ENCODE results near the gene PHRF1.

PHRF1 gene, protein sequence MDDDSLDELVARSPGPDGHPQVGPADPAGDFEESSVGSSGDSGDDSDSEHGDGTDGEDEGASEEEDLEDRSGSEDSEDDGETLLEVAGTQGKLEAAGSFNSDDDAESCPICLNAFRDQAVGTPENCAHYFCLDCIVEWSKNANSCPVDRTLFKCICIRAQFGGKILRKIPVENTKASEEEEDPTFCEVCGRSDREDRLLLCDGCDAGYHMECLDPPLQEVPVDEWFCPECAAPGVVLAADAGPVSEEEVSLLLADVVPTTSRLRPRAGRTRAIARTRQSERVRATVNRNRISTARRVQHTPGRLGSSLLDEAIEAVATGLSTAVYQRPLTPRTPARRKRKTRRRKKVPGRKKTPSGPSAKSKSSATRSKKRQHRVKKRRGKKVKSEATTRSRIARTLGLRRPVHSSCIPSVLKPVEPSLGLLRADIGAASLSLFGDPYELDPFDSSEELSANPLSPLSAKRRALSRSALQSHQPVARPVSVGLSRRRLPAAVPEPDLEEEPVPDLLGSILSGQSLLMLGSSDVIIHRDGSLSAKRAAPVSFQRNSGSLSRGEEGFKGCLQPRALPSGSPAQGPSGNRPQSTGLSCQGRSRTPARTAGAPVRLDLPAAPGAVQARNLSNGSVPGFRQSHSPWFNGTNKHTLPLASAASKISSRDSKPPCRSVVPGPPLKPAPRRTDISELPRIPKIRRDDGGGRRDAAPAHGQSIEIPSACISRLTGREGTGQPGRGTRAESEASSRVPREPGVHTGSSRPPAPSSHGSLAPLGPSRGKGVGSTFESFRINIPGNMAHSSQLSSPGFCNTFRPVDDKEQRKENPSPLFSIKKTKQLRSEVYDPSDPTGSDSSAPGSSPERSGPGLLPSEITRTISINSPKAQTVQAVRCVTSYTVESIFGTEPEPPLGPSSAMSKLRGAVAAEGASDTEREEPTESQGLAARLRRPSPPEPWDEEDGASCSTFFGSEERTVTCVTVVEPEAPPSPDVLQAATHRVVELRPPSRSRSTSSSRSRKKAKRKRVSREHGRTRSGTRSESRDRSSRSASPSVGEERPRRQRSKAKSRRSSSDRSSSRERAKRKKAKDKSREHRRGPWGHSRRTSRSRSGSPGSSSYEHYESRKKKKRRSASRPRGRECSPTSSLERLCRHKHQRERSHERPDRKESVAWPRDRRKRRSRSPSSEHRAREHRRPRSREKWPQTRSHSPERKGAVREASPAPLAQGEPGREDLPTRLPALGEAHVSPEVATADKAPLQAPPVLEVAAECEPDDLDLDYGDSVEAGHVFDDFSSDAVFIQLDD (N-terminal part only)

DNA sequence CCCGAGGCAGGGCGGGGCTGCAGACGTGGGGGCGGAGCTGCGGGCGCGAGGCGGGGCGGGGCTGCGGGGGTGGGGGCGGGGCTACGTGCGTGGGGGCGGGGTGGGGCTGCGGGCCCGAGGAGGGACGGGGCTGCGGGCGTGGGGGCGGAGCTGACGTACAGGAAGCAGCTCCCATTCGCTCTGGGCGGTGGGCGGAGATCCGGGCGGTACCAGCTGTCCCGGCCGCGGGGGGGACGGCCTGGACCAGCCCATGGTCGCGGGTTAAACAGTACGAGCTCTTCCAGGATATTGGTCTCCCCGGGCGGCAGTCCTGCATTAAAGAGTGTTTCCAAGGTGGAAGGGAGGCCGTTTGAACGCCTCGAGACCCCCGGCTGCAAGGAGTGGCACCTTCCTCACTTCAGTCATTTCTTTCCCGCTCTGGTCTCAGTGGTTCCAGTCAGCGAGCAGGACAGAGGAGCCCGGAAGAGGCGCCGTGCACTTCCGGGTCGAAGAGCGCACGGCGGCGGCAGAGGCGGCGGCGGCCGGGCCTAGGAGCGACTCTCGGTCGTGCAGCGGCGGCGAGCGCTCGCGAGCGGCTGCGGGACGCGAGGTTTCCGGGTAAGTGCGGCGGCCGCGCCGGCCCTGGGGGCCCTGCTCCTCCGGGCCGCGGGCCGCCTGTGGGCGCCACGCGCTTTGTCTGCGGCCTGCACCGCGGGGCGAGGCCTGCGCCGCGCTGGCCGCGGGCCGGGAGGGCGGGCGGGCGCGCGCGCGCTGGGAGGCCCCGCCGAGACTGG is at the start of gene PHRF1:
TSS of gene PHRF1 (plus strand) at position 475 of the 773 bp plus-strand sequence. CDS start 5,043 bp downstream, outside the sequence.
- peak; percentile 79 for DNase-seq

DNA sequence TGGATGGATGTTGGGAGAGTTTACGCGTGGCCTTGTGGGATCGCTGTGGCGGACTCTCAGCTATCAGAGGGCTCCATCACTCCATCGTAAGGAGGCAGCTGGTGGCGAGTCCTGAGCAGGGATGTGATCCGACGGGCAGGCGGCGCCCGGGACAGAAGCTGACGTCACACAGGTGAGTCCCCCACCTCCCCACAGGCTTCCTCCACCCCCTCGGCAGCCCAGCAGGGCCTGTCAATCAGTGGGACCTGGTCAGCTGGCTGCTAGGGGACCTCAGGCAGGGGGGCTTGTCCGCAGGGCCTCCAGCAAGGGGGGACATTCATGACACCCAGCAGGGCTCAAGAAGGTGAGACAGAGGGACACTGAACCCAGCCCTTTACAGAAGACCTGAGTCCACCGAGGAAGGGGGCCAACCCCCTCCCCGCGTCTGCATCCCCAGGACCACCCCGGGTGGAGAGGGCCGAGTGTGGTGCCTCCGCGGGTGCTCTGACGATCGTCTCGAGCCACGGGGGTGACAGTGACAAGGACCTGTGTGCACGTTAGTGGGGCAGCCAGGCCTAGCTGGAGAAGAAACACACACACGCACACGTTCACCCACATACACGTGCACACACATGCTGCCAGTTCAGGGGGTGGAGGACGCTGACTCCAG is 48.0 kb upstream of the PHRF1 start:
- DNase-seq: no peak

DNA sequence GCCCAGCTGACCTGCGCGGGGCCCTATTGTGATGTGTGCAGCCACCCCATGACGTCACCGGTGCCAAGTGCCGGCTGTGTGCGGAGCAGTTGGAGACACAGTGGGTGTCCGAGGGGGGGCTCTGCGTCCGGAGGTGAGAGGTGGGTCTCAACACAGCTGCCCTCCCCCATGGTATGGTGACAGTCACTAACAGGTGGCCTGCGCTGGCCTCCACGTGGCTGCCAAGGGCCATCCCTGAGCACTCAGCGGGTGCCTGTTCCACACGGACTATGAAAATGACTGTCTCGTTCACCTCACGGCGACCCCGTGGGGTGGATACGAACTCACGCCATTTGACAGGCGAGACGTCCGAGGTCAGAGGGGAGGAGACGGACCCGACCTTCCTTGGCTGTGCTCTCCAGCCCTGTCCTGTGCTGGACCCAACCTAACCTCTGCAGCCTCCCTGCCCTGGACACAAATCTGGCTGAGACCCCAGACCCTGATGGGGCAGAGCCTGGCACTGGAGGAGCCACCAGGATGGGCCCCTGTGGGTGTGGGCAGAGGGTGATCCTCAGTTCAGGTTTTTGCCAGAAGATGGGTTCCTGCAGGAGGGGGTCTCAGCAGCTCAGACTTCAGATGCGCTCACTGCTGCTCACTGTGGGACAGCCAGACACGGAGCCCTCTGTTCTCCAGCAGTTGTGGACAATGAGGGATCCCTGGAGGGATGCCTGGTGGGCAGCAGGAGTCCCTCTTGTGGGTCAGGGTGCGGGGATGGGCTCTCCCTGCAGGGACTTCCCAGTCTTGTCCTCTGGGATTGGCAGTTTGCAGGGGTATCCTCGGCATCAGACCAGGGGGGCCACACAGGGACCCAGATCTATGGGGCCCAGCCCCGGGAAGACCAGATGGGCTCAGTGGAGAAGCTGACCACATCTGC is 47.2 kb upstream of the PHRF1 start:
- no peak for DNase-seq

DNA sequence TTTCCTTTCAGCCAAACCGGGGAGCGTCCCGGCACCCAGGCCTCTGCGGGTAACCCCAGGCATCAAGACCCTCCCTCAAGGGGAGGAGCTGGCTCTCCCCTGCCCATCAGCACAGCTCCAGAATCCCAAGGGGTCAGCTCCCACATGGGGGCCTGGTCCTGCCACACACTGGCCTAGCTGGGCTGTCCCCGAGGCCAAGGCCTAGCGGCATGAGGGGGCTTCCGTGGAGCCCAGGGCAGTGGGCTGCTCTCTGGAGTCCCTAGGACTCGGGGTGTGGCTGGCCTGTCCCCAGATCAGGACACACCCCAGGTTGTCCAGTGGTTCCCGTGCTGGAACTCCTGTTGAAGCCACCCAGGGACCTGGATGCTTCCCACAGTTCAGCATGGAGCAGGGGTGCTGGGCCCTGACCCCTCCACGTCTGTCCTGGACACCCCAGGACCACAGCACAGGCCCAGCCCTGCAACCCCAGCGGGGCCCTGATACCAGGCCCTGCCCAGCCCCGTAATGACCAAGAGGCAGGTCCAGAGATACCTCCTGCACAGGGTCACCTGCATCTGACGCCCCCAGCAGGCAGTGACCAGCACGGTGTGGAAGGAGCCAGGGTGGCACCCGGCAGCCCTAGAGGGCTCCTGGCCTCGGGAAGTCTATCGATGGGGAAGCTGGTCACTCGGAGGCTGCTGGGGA is 46.4 kb upstream of the PHRF1 start:
- no peak for DNase-seq

DNA sequence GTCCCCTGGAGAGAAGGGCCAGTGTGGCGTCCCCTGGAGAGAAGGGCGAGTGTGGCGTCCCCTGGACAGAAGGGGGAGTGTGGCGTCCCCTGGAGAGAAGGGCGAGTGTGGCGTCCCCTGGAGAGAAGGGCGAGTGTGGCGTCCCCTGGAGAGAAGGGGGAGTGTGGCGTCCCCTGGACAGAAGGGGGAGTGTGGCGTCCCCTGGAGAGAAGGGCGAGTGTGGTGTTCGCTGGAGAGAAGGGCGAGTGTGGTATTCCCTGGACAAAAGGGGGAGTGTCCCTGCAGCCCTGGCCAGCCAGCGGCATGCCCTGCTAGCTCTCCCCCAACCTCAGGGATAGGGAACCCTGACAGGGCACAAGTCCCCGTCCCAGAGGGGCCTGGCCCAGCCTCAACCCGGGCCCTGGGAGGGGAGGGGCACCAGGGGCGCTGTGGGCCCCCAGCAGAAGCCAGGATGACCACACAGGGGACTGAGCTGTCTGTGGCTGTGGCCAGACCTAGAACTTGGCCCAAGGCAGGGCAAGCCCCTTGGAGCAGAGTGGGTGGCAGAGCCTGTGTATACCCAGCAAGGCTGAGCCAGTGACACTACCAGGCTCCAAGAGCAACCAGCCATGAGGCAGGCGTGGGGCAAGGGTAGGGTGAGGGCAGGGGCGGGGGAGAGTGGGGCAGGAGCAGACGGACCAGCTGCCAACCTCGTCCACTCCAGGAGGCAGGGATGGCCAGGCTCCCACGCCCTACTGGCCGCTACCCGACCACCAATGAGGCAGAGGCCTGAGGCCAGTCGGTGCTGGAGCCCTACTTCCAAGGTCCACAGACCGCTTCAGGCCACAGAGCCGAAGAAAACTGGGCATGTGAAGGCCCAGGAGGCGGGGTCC is 45.1 kb upstream of the PHRF1 start:
- no peak for DNase-seq

DNA sequence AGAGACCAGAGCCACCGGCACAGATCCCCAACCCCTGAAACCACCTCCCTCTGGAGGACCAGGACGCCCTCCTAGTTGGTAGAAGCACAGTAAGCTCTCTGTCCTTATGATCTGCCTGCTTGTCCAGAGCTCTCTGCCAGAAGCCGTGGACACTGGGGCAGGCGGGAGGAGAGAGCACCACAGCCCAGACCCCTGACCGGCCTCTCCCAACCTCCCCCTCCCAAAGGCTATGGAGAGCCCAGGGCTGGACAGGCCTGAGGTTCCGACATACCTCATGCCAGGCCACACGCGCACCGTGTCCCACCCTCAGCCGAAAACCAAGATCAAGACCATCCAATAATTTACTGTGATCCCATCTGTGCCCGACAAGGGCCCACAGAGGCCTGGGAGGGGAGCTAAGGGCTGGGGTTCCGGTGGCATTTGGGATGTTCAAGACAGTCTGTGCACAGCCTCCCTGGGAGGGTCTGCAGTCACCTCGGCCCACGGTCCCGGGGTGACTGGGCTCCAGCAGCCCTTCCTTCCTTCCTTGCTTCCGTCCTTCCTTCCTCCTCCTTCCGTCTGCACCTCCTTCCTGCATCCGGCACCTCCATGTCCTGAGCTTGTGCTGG is 44.2 kb upstream of the PHRF1 start:
- DNase-seq: no peak

DNA sequence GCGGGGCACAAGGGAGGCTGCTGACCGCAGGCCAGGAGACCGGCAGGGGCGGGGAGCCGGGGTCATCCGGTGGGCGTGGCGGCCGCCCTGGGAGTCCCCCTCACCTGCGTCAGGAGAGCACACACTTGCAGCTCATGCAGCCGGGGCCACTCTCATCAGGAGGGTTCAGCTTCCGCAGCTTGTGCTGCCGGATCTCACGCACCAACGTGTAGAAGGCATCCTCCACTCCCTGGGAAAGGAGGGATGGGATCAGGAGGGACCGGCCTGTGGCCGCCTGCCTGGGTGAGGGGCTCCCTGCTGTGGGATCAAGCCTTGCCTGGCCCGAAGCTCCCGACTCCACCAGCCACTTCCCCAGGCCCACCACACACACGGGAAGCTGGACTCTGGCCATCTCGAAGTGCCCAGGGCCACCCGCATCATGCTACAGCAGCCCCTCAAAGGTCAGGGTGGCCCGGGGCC is 43.7 kb upstream of the PHRF1 start:
- no peak for DNase-seq

DNA sequence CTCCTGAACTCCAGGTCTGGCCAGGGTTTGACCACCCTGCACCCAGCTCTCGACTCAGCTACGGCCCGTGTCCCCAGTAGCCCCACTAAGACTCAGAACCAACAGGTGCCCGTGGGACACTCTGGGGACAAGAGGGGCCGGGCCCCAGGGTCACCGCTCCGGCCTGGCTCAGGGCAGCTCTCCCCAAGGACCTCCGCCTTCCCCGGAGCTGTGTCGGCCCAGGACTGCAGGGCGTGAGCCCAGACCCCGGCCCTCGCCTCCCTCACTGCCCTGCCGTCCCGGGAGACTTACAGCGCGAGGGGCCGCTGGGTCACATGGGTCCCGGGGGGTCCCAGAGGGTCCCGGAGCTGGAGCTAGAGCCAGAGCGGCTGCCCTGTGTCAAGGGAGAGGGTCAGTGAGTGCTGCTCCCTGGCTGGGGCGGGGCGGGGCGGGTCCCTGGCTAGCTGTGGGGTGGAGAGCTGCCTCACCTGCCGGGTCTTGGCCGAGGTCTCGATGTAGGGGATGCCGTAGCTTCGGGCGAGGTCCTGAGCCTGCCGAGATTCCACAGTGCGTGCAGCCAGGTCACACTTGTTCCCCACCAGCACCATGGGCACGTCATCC is 43.2 kb upstream of the PHRF1 start:
- no peak for DNase-seq

DNA sequence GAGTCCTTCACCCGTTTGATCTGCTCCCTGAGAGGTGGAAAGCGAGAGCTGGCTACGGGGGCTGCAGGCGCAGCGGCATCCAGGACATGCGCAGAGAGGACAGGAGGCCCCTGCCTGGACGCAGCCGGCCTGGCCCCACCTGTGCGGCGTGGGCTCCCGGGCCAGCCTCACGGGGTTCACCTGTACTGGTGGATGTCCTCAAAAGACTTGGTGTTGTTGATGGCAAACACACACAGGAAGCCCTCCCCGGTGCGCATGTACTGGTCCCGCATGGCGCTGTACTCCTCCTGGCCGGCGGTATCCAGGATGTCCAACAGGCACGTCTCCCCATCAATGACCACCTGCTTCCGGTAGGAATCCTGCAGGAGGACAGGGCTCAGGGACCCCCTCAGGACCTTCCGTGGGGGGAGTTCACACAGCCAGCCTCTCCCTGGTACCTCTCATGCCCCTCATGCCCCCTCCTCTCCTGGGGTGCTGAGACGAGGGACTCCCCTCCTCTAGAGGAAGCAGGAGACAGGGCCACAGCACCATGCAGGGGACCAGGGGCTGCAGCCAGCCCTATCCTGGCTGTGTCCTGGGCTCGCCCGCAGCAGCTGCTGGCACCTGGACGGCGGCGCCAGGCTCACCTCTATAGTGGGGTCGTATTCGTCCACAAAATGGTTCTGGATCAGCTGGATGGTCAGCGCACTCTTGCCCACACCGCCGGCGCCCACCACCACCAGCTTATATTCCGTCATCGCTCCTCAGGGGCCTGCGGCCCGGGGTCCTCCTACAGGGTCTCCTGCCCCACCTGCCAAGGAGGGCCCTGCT is 42.5 kb upstream of the PHRF1 start:
- DNase-seq: no peak

DNA sequence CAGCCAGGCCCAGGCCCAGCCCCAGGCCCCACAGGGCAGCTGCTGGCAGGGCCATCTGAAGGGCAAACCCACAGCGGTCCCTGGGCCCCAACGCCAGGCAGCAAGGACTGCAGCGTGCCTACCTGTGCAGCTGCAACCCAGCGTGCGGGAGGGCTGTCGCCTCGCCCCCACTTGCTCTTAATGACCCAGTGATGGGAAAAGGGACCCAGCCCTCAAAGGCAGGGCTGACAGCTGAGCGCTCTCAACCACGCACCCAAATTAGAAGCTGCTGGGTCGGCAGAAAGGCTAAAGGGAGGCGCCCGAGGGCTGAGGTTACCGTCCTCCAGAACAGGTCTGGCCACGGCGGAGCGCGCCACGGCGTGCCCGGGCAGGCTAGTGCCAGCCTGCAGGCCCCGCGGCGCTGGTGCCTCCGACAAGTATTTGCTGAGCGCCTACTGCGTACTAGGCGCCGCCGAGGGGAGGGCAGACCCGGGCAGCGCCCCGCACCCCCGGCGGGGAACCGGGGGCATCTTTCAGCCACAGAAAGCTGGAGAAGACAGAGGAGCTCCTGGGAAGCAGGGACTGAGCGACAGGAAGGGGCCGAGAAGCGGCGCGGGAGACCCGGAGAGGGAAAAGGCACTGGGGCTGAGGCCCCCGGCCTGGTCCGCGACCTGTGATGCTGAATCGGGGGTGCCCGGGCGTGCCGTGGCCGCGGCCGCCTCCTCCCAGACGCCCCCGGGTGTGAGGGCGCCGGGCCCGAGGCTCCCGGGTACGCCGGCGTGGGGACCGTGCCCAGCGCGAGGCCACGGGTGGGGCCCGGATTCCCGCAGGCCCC is 41.7 kb upstream of the PHRF1 start:
- no peak for DNase-seq

DNA sequence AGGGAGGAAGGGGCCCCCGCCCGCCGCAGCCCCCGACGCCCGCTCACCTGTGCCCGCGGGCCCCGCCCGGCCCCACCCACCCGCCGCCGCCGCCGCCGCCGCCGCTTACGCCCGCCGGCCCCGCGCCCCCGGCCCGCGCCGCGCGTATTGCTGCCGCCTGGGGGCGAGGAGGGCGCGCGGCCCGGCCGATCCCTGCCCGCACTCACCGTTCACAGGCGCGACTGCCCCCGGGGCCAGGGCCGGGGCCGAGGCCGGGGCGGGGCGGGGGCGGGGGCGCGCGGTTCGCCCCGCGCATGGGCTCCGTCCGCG is 41.1 kb upstream of the PHRF1 start:
- no peak for DNase-seq

DNA sequence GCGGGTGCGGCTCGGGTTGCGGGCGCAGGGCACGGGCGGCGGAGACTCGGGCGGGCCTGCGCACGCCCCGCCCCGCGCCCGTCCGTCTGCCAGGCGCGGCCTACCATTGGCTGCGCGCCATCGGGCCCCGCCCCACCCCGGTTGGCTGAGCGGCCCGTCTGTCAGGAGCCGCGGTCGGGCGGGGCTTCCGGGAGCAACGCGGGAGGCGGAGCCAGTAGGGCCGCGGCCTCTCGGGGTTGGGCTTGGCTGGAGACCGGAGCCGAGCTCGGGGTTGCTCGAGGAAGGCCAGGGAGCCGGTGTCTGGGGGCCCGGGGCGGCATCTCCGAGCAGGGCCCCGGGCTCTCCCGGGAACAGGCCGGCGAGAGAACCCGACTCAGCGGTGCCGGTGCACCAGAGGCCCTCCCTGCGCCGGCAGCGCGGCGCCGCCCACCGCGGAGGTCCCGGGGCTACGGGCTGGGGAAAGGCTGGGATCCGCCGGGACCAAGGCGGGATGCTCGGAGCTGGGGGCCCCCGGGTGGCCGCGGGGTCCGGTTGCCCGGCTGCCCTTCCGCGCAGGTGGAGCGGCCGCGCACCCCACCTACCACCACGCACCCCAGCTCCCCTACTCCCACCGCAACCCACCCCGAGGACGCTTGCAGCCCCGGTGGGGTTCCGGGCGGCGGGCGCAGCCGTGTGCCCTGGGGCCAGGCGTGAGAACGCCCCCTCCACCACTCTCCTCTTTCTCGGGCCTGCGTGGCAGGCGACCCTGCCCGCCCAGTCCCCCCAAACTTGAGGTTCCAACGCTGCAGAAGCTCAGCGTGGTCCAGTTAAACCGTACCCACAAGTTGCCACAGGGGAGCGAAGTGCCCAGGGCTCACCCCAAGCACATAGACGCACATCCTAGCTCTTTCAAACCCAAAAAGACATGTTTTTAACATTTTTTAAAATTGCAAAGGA is 40.5 kb upstream of the PHRF1 start, which contains the start of gene HRAS:
TSS of gene HRAS (minus strand) at position 58 of the 936 bp plus-strand sequence.
- peak; percentile 65 for DNase-seq

DNA sequence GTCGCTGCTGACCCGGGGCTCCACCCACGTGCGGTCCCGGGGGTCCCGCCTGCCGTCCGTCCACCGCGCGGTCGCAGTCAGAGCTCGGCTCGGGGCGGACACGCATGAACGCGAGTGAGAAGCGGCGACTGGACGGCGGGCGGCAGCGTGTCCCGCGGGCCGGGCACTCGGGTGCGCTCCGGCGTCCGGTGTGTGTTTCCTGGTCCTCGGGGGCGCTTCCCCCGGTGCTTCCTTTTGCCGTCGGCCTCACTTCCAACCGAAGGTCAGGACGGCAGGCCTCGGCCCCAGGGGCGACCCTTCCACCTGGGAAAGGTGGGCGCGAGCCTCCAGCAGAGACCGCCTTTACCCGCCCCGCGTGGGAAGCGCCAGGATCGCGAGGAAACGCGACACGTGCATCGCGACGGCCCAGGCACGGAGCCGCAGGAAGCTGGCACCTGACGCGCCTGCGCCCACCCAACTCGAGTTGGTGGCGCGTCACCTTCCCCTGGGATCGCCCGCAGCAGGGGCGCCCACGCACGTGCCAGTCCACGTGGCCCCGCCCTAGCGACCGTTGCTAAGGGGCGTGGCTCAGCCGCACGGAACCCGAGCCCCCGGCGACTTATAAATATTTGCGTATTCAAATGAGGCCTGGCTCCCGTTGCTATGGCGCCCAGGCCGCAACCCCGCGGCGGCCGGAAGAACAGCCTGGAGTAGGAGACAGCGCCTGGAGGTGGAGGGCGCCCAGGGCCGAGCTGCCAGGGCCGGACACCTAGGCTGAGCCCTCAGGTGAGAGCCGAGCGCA is 39.2 kb upstream of the PHRF1 start, which contains the start of gene LRRC56:
TSS of gene LRRC56 (plus strand) at position 687 of the 781 bp plus-strand sequence. CDS start 3,158 bp downstream, outside the sequence.
- DNase-seq: no peak

Measured in NCI-H1694 (cell line).